Neutrophil (primary cell): ENCODE data around the gene USF2.

ENCODE experiments used
- H3K27ac ChIP-seq: fragments of 200-600 bp; sonication (generic); 2 replicates; pipeline ENCODE4 v1.5.1; 2016; ENCODE audit warnings: mild to moderate bottlenecking, moderate library complexity
- H3K27me3 ChIP-seq: fragments of 200-600 bp; sonication (generic); 2 replicates; pipeline ENCODE4 v1.6.0; 2016; ENCODE audit warnings: mild to moderate bottlenecking
- H3K36me3 ChIP-seq: fragments of 200-600 bp; sonication (generic); 2 replicates; pipeline ENCODE4 v1.5.1; 2017
- H3K4me1 ChIP-seq, 2 experiments: fragments of 200-600 bp in 1 of 2; sonication (generic) in 1 of 2; 1 replicate in 1 of 2; 2 replicates in 1 of 2; pipeline versions ENCODE4 v1.5.1 to v1.6.1; 2013 to 2016; ENCODE audit warnings: low read depth in 1 of 2, low read length in 1 of 2, mild to moderate bottlenecking in 1 of 2, moderate library complexity in 1 of 2; ENCODE audit not compliant: control insufficient read depth in 1 of 2, insufficient read depth in 1 of 2
- H3K4me3 ChIP-seq, 2 experiments: fragments of 200-600 bp in 1 of 2; sonication (generic) in 1 of 2; 1 replicate in 1 of 2; 2 replicates in 1 of 2; pipeline ENCODE4 v1.5.1; 2013 to 2016; ENCODE audit warnings: low read depth in 1 of 2, low read length in 1 of 2, mild to moderate bottlenecking in 1 of 2, moderate library complexity in 1 of 2
- H3K9me3 ChIP-seq: fragments of 200-600 bp; sonication (generic); 2 replicates; pipeline ENCODE4 v1.5.1; 2016
- TF ChIP-seq, protein P1 (sequence below): fragments of 200-600 bp; sonication (generic); IDR thresholded peaks from 2 replicates; pipeline ENCODE4 v1.5.1; 2016; ENCODE audit warnings: antibody characterized with exemption

USF2 gene

DNA sequence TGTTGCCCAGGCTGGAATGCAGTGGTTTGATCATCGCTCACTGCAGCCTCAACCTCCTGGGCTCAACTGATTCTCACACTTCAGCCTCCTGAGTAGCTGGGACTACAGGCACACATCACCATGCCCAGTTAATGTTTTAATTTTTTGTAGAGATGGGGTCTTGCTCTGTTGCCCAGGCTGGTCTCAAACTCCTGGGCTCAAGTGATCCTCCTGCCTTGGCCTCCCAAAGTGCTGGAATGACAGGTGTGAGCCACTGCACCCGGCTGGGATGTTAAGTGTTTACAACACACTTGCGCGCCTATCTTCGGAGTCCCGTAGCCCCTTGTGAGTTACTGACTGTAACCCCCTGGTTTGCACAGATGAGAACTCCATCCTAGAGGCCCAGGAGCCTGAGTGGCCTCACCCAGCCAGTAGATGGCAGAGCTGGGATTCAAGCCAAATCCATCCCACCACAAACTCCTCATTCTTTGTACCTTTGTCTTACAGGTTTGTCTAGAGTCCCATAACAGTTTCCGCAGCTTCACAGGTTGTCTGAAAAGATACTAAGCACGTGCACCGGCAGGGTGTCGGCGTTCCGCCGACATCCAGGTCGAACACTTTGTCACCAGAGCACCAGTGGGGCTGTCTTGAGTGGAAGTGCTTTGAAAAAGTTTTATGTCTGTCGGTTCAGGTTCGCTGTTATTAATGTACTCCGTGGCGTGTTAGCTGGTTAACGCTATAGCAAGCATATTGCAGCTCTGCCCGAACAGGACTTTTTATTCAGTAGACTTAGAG lies 37.9 kb downstream of the USF2 start:
- Histone ChIP-seq H3K4me1 (no peaks in the 10 kb centered on the region), H3K27ac (no peak overlapping the region), H3K36me3 (no peaks in the 10 kb centered on the region), H3K4me3 (no peak overlapping the region), H3K27me3 (no peaks in the 10 kb centered on the region), H3K9me3 (no peaks in the 10 kb centered on the region)
- TF ChIP-seq, protein P1, sequence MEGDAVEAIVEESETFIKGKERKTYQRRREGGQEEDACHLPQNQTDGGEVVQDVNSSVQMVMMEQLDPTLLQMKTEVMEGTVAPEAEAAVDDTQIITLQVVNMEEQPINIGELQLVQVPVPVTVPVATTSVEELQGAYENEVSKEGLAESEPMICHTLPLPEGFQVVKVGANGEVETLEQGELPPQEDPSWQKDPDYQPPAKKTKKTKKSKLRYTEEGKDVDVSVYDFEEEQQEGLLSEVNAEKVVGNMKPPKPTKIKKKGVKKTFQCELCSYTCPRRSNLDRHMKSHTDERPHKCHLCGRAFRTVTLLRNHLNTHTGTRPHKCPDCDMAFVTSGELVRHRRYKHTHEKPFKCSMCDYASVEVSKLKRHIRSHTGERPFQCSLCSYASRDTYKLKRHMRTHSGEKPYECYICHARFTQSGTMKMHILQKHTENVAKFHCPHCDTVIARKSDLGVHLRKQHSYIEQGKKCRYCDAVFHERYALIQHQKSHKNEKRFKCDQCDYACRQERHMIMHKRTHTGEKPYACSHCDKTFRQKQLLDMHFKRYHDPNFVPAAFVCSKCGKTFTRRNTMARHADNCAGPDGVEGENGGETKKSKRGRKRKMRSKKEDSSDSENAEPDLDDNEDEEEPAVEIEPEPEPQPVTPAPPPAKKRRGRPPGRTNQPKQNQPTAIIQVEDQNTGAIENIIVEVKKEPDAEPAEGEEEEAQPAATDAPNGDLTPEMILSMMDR, result no peak

DNA sequence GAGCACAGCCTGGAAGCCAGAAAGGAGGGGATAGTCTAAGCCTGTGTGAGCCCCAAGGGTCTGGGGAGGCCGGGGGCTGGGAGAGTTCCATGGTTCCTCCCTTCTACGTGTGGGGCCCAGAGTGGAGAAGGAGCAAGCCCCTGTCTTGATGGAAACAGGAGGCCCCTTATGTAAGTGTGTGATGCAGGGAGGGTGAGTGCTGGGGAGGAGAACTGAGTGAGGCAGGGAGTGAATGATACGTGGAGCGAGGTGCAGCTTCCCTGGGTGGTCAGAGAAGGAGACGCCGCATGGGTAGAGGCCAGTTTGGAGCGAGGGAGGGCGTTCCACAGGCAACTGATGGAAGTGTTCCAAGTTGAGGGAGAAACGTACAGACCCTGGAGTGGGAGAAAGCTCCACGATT lies 39.2 kb downstream of the USF2 start:
- no peaks in the 10 kb centered on the region for H3K9me3 ChIP-seq
- H3K27me3 ChIP-seq, result no peaks in the 10 kb centered on the region
- H3K27ac ChIP-seq, result no peak overlapping the region
- H3K4me1 ChIP-seq, result no peaks in the 10 kb centered on the region
- no peaks in the 10 kb centered on the region for H3K36me3 ChIP-seq
- no peak overlapping the region for H3K4me3 ChIP-seq
- TF ChIP-seq, protein P1, result no peak

DNA sequence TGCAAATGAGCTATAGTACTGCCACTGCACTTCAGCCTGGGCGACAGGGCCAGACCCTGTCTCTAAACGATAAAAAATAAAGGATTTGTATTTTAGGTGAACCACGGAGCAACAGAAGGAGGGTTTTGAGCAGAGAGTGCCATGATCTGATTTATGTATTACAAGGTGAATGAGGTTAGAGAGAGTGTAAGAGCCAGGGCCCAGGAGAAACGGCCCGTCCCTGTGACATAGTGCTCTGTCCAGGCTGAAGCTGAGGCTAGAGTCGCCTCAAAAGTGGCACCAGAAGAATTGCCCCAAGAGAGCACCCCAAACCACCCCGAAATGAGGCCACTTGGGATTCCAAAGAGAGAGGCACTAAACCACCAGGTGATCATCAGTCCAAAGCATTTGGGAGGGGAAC lies 40.1 kb downstream of the USF2 start:
- TF ChIP-seq, protein P1, result no peak
- Histone ChIP-seq H3K36me3 (no peaks in the 10 kb centered on the region), H3K4me3 (no peak overlapping the region), H3K27ac (no peak overlapping the region), H3K4me1 (no peaks in the 10 kb centered on the region), H3K9me3 (no peaks in the 10 kb centered on the region), H3K27me3 (no peaks in the 10 kb centered on the region)

DNA sequence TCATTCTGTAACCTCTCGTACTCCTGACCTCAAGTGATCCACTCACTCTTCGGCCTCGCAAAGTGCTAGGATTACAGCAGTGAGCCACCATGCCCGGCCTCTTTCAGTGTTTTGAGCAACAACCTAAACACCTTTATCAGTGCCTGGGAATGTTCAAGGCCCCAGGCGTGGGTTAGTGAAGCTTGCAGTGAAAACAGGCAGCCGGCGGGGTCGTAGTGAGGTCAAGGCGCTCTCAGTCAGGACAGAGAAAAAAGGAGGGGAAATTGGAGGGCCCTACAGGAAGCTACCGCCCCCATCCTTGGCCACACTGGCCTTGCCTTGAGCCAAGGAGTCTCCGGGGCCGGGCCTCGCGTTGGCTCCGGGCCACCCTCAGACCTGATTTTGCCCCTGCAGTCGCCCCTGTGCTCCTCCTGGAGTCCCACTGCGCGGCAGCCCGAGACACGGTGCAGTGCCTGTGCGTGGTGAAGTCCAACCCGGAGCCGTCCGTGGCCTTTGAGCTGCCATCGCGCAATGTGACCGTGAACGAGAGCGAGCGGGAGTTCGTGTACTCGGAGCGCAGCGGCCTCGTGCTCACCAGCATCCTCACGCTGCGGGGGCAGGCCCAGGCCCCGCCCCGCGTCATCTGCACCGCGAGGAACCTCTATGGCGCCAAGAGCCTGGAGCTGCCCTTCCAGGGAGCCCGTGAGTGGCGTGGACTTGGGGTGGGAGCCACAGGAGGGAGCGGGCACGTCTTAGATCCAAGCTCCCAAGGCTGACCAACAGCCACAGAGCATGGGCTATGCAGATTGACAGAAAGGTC lies 40.9 kb downstream of the USF2 start:
- no peaks in the 10 kb centered on the region for H3K36me3 ChIP-seq
- no peaks in the 10 kb centered on the region for H3K4me1 ChIP-seq
- no peak overlapping the region for H3K4me3 ChIP-seq
- H3K27ac ChIP-seq, result no peak overlapping the region
- H3K27me3 ChIP-seq, result no peaks in the 10 kb centered on the region
- TF ChIP-seq, protein P1, result no peak
- H3K9me3 ChIP-seq, result no peaks in the 10 kb centered on the region

DNA sequence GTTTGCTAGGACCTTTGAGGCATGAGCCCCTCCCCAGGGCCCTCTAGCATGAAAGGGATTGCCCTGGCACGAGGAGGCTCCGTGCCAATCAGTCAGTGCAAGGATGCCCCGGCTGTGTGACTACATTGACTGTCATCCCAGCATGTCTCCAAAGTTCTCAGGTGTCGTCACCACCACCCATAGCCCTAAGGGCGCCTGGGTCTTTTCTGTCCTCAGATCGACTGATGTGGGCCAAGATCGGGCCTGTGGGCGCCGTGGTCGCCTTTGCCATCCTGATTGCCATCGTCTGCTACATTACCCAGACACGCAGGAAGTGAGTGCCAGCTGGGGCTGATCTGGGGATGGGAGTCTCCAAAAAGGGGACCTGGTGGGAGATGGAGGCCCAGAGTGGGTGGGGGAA lies 41.6 kb downstream of the USF2 start:
- Histone ChIP-seq H3K4me1 (no peaks in the 10 kb centered on the region), H3K27ac (no peak overlapping the region), H3K36me3 (no peaks in the 10 kb centered on the region), H3K9me3 (no peaks in the 10 kb centered on the region), H3K27me3 (no peaks in the 10 kb centered on the region), H3K4me3 (no peak overlapping the region)
- TF ChIP-seq, protein P1, result no peak
